HEK293T (cell line): Measurements from ENCODE around the gene DSCAM.

ENCODE experiments used
- ARNT ChIP-seq: fragments of 450-650 bp; IDR thresholded peaks from 2 replicates; pipeline ENCODE4 v1.6.1; 2017; ENCODE audit warnings: mild to moderate bottlenecking
- ELF4 ChIP-seq: fragments of 450-650 bp; IDR thresholded peaks from 2 replicates; pipeline ENCODE4 v1.6.1; 2017; ENCODE audit warnings: antibody characterized with exemption
- FOXK2 ChIP-seq: fragments of 450-650 bp; IDR thresholded peaks from 2 replicates; pipeline ENCODE4 v1.6.1; 2016; ENCODE audit warnings: mild to moderate bottlenecking
- HDGF ChIP-seq: fragments of 450-650 bp; IDR thresholded peaks from 2 replicates; pipeline ENCODE4 v1.6.1; 2017; ENCODE audit warnings: antibody characterized with exemption, borderline replicate concordance
- L3MBTL2 ChIP-seq: fragments of 450-650 bp; conservative IDR thresholded peaks from 2 replicates; pipeline ENCODE4 v1.6.1; 2016; ENCODE audit warnings: mild to moderate bottlenecking
- SUZ12 ChIP-seq: fragments of 450-650 bp; IDR thresholded peaks from 2 replicates; pipeline ENCODE4 v1.6.1; 2016; ENCODE audit warnings: mild to moderate bottlenecking
- TARDBP ChIP-seq: fragments of 450-650 bp; IDR thresholded peaks from 2 replicates; pipeline ENCODE4 v1.6.1; 2016
- TF ChIP-seq, protein P1 (sequence below): fragments of 450-650 bp; IDR thresholded peaks from 2 replicates; pipeline ENCODE4 v1.6.1; 2016

- TF ChIP-seq FOXK2, result no peak
- no peak for TF ChIP-seq HDGF
- no peak for TF ChIP-seq TARDBP
- TF ChIP-seq SUZ12, result no peak
- TF ChIP-seq, protein P1, sequence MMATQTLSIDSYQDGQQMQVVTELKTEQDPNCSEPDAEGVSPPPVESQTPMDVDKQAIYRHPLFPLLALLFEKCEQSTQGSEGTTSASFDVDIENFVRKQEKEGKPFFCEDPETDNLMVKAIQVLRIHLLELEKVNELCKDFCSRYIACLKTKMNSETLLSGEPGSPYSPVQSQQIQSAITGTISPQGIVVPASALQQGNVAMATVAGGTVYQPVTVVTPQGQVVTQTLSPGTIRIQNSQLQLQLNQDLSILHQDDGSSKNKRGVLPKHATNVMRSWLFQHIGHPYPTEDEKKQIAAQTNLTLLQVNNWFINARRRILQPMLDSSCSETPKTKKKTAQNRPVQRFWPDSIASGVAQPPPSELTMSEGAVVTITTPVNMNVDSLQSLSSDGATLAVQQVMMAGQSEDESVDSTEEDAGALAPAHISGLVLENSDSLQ, result no peak
- no peak for TF ChIP-seq L3MBTL2
- no peak for TF ChIP-seq ARNT
- no peak for TF ChIP-seq ELF4
Measured at GRCh38 chr21:40016667-40017066, 830.3 kb downstream of the DSCAM start.
